ENCODE results near the gene TBC1D8.

Gene TBC1D8

DNA sequence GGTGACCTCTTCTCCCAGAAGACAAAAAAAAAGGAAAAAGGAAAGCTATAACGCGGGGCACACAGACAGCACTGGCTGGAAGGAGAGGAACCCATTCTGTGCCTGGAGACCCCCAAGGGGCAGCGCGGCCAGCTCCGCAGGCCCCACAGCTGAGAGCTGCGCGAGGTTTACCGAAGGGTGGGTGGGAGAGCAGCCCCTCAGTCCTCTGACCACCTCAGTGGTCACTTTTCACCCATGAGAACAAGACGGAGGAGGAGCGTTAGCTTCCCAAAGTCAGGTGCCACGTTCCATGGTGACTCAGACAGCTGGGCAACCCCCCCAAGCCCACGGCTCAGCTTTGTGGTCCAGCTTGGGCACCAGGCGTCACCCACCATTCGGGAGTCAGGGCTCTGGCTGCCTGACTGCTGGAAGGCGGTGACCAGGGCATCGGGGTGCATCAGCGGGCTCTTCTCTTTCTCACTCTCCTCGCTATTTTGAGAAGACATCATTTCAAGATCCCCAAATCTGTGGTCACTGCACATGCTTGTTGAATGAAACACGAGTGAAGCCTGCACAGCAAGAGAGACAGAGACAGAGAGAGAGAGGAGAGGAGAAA lies 113.9 kb downstream of the TBC1D8 start:
- no peaks in the 10 kb centered on the region for H3K9me3 ChIP-seq (ENCODE audit: control insufficient read depth in 1 of 2, low read length in 2 of 2)
- no peaks in the 10 kb centered on the region for H3K27me3 ChIP-seq (ENCODE audit: low read depth, low read length)
- H3K4me1 ChIP-seq (ENCODE audit: control insufficient read depth in 1 of 2, insufficient read depth in 2 of 2, low read length in 2 of 2), result no peaks in the 10 kb centered on the region
- no peak overlapping the region for H3K27ac ChIP-seq (ENCODE audit: low read length)
- peaks cover 21 to 59% of the 10 kb centered on the region in 2 donors for H3K36me3 ChIP-seq (ENCODE audit: control insufficient read depth in 1 of 2, insufficient read depth in 2 of 2, low read length in 2 of 2)
- no peak overlapping the region for H3K4me3 ChIP-seq (ENCODE audit: low read depth in 1 of 2, low read length in 2 of 2)

DNA sequence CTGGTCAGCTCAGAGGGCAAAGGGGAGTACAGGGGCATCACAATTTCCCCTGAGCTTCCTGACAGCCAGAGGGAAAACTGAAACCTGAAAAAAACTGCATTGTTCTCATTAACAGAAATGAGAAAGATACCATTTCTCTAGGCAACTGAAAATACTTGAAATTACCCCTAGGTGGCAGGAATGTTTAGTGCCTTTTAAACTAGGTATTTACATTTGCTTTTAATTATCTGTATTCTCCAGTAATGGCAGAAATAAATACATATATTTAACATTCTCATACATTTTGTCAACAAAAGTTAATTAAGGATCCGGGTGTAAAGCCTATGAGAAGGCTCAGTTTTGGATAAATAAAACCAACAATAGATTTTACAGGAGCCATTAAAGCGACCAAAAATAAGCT lies 114.6 kb downstream of the TBC1D8 start:
- no peaks in the 10 kb centered on the region for H3K27me3 ChIP-seq (ENCODE audit: low read depth, low read length)
- H3K4me1 ChIP-seq (ENCODE audit: control insufficient read depth in 1 of 2, insufficient read depth in 2 of 2, low read length in 2 of 2), result no peaks in the 10 kb centered on the region
- no peak overlapping the region for H3K27ac ChIP-seq (ENCODE audit: low read length)
- peaks cover 26 to 64% of the 10 kb centered on the region in 2 donors for H3K36me3 ChIP-seq (ENCODE audit: control insufficient read depth in 1 of 2, insufficient read depth in 2 of 2, low read length in 2 of 2)
- H3K9me3 ChIP-seq (ENCODE audit: control insufficient read depth in 1 of 2, low read length in 2 of 2), result no peaks in the 10 kb centered on the region
- no peak overlapping the region for H3K4me3 ChIP-seq (ENCODE audit: low read depth in 1 of 2, low read length in 2 of 2)

DNA sequence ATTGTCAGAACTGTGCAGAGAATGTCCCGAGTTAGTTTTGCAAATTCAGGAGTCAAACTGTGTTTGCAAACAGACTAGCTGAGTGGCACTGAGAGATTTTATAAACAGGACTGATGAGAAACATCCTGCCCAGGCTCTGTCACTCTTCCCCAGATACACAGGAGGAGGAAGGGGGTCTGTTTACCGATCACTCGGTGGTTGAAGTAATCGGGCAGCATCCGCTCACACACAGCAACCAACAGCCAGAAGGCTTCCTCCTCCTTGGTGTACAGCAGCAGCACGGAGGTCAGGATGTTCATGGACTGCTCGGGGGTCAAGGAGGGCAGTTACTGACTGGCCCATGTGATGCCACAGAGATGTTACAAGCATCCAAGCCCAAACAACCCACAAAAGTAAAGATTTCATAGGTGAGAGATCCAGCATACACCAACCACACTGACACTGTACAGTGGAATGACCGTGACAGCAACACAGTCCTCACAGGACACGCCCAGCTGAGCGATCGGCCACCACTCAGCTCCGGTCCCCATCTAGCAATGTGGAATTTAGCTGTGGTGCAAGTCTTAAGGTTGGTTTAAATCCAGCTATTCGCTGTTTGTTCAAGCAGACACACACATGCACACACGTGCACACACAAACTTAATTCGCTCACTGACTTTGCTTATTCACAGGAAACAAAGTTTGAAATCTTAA lies 119.0 kb downstream of the TBC1D8 start:
- H3K27ac ChIP-seq (ENCODE audit: low read length), result no peak overlapping the region
- no peak overlapping the region for H3K4me3 ChIP-seq (ENCODE audit: low read depth in 1 of 2, low read length in 2 of 2)
- no peaks in the 10 kb centered on the region for H3K4me1 ChIP-seq (ENCODE audit: control insufficient read depth in 1 of 2, insufficient read depth in 2 of 2, low read length in 2 of 2)
- H3K9me3 ChIP-seq (ENCODE audit: control insufficient read depth in 1 of 2, low read length in 2 of 2), result no peaks in the 10 kb centered on the region
- no peaks in the 10 kb centered on the region for H3K27me3 ChIP-seq (ENCODE audit: low read depth, low read length)
- peaks cover 23 to 56% of the 10 kb centered on the region in 2 donors for H3K36me3 ChIP-seq (ENCODE audit: control insufficient read depth in 1 of 2, insufficient read depth in 2 of 2, low read length in 2 of 2)

DNA sequence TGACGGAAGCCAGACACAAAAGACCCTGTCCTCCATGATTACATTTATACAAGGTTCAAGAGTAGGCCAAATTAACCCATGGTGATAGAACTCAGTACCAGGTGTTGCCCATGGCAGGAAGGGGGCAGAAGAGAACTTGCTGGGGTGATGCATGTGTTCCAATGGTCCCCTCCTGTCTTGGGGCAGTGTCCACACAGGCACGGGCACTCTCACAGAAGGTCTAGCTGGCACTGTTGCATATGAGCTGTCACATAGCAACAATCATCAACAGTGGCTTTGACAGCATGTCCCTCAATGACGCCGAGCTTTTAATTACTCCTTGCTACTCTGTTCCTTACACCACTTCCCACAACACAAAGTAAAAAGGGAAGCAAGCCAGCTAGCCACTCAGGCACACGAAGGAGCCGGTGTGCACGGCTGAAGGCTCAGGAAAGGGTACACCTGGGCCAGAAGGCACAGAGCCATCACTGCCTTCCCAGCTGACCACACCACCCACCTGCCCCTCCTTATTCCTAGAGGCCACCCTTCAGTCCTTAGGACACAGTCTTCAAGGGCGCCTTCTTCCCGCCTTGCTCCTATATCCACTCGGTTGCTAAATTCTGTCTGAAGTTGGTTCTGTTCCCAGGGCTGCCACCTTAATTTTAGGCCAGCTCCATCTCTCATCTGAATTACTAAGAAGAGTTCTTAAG lies 120.2 kb downstream of the TBC1D8 start:
- Histone ChIP-seq H3K4me3 (ENCODE audit: low read depth in 1 of 2, low read length in 2 of 2) (no peak overlapping the region), H3K27me3 (ENCODE audit: low read depth, low read length) (no peaks in the 10 kb centered on the region), H3K36me3 (ENCODE audit: control insufficient read depth in 1 of 2, insufficient read depth in 2 of 2, low read length in 2 of 2) (peaks cover 23 to 52% of the 10 kb centered on the region in 2 donors), H3K4me1 (ENCODE audit: control insufficient read depth in 1 of 2, insufficient read depth in 2 of 2, low read length in 2 of 2) (no peaks in the 10 kb centered on the region), H3K27ac (ENCODE audit: low read length) (no peak overlapping the region), H3K9me3 (ENCODE audit: control insufficient read depth in 1 of 2, low read length in 2 of 2) (no peaks in the 10 kb centered on the region)

DNA sequence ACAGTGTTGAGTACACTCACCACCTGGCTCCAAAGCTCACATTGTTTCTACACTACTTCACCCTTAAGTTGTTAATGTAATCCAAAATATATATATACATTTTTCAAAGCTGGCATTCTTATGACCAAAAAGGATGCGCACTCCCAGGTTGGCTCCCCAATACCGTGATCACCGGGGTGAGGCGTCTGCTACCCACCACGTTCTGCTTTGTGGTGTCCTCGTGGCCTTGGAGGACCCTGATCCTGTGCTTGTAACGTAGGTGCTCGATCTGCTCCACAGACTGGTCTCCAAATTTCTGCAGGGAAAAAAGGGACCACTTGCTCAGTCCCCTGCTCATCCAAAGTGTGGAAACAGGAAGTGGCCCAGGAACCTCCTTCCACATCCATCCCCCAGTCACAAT lies 123.3 kb downstream of the TBC1D8 start:
- Histone ChIP-seq H3K9me3 (ENCODE audit: control insufficient read depth in 1 of 2, low read length in 2 of 2) (no peaks in the 10 kb centered on the region), H3K27me3 (ENCODE audit: low read depth, low read length) (no peaks in the 10 kb centered on the region), H3K4me3 (ENCODE audit: low read depth in 1 of 2, low read length in 2 of 2) (no peak overlapping the region), H3K4me1 (ENCODE audit: control insufficient read depth in 1 of 2, insufficient read depth in 2 of 2, low read length in 2 of 2) (no peaks in the 10 kb centered on the region), H3K36me3 (ENCODE audit: control insufficient read depth in 1 of 2, insufficient read depth in 2 of 2, low read length in 2 of 2) (peaks cover 12 to 30% of the 10 kb centered on the region in 2 donors), H3K27ac (ENCODE audit: low read length) (no peak overlapping the region)

DNA sequence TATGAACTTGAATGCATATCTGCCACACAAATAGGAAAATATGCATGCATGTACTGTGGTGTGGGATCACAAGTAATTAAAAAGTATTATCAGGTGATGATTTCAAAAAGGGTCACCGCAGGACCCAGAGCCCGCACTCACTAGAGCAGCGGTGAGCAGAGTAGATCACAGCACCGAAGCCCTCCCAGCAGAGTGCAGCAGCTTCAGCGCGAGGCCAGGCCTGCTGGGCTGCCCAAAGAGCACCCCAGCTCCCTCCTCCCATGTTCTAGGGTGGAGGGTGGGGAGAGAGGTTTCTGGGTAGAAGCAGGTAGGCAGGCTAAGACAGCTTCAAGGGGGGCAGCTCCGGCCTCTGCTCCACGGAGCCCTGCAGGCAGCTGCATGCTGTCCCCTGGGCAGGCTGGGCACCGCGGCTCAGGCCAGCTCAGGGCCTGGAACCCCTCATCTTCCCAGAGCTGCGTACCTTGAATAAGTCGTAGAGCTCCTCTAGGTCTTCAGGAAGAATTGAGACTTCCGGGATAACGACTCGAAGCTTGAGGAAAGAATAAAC lies 124.2 kb downstream of the TBC1D8 start:
- Histone ChIP-seq H3K9me3 (ENCODE audit: control insufficient read depth in 1 of 2, low read length in 2 of 2) (no peaks in the 10 kb centered on the region), H3K27me3 (ENCODE audit: low read depth, low read length) (no peaks in the 10 kb centered on the region), H3K36me3 (ENCODE audit: control insufficient read depth in 1 of 2, insufficient read depth in 2 of 2, low read length in 2 of 2) (peaks cover 6 to 24% of the 10 kb centered on the region in 2 donors), H3K4me3 (ENCODE audit: low read depth in 1 of 2, low read length in 2 of 2) (no peak overlapping the region), H3K27ac (ENCODE audit: low read length) (no peak overlapping the region), H3K4me1 (ENCODE audit: control insufficient read depth in 1 of 2, insufficient read depth in 2 of 2, low read length in 2 of 2) (no peaks in the 10 kb centered on the region)

- Histone ChIP-seq H3K27me3 (ENCODE audit: low read depth, low read length) (no peaks in the 10 kb centered on the region), H3K36me3 (ENCODE audit: control insufficient read depth in 1 of 2, insufficient read depth in 2 of 2, low read length in 2 of 2) (peaks cover 7 to 29% of the 10 kb centered on the region in 2 donors), H3K9me3 (ENCODE audit: control insufficient read depth in 1 of 2, low read length in 2 of 2) (no peaks in the 10 kb centered on the region), H3K4me3 (ENCODE audit: low read depth in 1 of 2, low read length in 2 of 2) (no peak overlapping the region), H3K27ac (ENCODE audit: low read length) (no peak overlapping the region), H3K4me1 (ENCODE audit: control insufficient read depth in 1 of 2, insufficient read depth in 2 of 2, low read length in 2 of 2) (no peaks in the 10 kb centered on the region)
Observed at GRCh38 chr2:101026253-101026701, 124.9 kb downstream of the TBC1D8 start.

- H3K27me3 ChIP-seq (ENCODE audit: low read depth, low read length), result no peaks in the 10 kb centered on the region
- H3K27ac ChIP-seq (ENCODE audit: low read length), result no peak overlapping the region
- no peak overlapping the region for H3K4me3 ChIP-seq (ENCODE audit: low read depth in 1 of 2, low read length in 2 of 2)
- no peaks in the 10 kb centered on the region for H3K9me3 ChIP-seq (ENCODE audit: control insufficient read depth in 1 of 2, low read length in 2 of 2)
- H3K36me3 ChIP-seq (ENCODE audit: control insufficient read depth in 1 of 2, insufficient read depth in 2 of 2, low read length in 2 of 2), result peaks cover 14 to 32% of the 10 kb centered on the region in 2 donors
- no peaks in the 10 kb centered on the region for H3K4me1 ChIP-seq (ENCODE audit: control insufficient read depth in 1 of 2, insufficient read depth in 2 of 2, low read length in 2 of 2)
Observed at GRCh38 chr2:101025561-101025960, 125.6 kb downstream of the TBC1D8 start.

- no peaks in the 10 kb centered on the region for H3K9me3 ChIP-seq (ENCODE audit: control insufficient read depth in 1 of 2, low read length in 2 of 2)
- no peaks in the 10 kb centered on the region for H3K27me3 ChIP-seq (ENCODE audit: low read depth, low read length)
- H3K27ac ChIP-seq (ENCODE audit: low read length), result no peak overlapping the region
- peaks cover 22 to 25% of the 10 kb centered on the region in 2 donors for H3K36me3 ChIP-seq (ENCODE audit: control insufficient read depth in 1 of 2, insufficient read depth in 2 of 2, low read length in 2 of 2)
- no peak overlapping the region for H3K4me3 ChIP-seq (ENCODE audit: low read depth in 1 of 2, low read length in 2 of 2)
- H3K4me1 ChIP-seq (ENCODE audit: control insufficient read depth in 1 of 2, insufficient read depth in 2 of 2, low read length in 2 of 2), result no peaks in the 10 kb centered on the region
Observed at GRCh38 chr2:101023327-101024107, 127.7 kb downstream of the TBC1D8 start.

- Histone ChIP-seq H3K4me3 (ENCODE audit: low read depth in 1 of 2, low read length in 2 of 2) (no peak overlapping the region), H3K36me3 (ENCODE audit: control insufficient read depth in 1 of 2, insufficient read depth in 2 of 2, low read length in 2 of 2) (peaks cover 14 to 21% of the 10 kb centered on the region in 2 donors), H3K27ac (ENCODE audit: low read length) (no peak overlapping the region), H3K27me3 (ENCODE audit: low read depth, low read length) (no peaks in the 10 kb centered on the region), H3K9me3 (ENCODE audit: control insufficient read depth in 1 of 2, low read length in 2 of 2) (no peaks in the 10 kb centered on the region), H3K4me1 (ENCODE audit: control insufficient read depth in 1 of 2, insufficient read depth in 2 of 2, low read length in 2 of 2) (no peaks in the 10 kb centered on the region)
Observed at GRCh38 chr2:101022221-101022620, 129.0 kb downstream of the TBC1D8 start.

- Histone ChIP-seq H3K36me3 (ENCODE audit: control insufficient read depth in 1 of 2, insufficient read depth in 2 of 2, low read length in 2 of 2) (peaks cover 14 to 21% of the 10 kb centered on the region in 2 donors), H3K9me3 (ENCODE audit: control insufficient read depth in 1 of 2, low read length in 2 of 2) (no peaks in the 10 kb centered on the region), H3K4me1 (ENCODE audit: control insufficient read depth in 1 of 2, insufficient read depth in 2 of 2, low read length in 2 of 2) (no peaks in the 10 kb centered on the region), H3K27me3 (ENCODE audit: low read depth, low read length) (no peaks in the 10 kb centered on the region), H3K4me3 (ENCODE audit: low read depth in 1 of 2, low read length in 2 of 2) (no peak overlapping the region), H3K27ac (ENCODE audit: low read length) (no peak overlapping the region)
Observed at GRCh38 chr2:101018934-101019333, 132.2 kb downstream of the TBC1D8 start.
